GM20000 (cell line): ENCODE data around the gene SNX12.
A peak's percentile ranks its signal among the peaks of the same experiment; 100 is the strongest.

Experiments used
- DNase-seq: peaks from one replicate; pipeline ENCODE4 v3.0.0; 2012; ENCODE audit warnings: low spot score
- TF ChIP-seq, protein P1 (sequence below): IDR thresholded peaks from 2 replicates; pipeline ENCODE4 v1.5.1; 2012; ENCODE audit warnings: mild to moderate bottlenecking, control low read depth; ENCODE audit errors: extremely low read depth, missing control alignments

Gene SNX12

DNA sequence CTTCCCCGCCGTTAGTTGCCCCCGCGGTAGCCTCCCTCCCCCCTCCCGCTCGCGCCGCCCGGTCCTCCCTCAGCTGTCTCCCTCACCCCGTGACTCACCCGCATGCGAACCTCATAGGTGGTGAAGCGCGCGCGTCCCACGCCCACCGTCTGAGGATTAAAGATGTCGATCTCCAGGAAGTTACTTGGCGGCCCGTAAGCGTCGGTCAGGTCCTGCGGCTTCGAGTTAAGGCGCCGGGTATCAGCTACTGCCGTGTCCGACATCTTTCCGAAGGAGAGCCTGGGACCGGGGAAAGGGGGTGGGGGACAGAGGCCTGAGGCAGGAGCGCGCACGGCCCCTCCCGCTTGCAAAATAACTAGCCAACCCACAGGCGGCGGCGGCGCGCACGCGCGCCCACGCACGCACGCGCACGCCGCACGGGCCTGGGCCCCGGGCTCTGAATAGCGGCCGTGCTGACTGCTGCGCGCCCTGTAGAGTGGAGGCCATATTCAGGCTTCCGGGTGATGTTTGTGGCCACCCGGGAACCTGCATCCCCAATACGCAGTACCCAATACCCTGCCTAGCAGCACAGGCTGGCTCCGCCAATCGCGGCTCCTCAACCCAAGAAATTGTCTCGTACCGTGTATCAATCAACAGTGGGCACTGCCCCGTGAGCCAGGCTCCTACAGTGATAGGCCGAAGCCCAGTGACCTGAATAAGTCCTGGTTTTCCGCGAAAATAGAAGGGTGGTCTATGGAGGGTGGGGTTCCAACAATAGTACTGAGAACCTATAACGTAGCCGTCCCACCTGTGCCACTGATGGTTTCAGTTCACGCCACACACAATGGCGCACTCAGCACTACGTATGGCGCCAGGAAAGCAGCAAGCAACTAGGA is at the start of gene SNX12:
TSS of gene SNX12 (minus strand) at position 291 of the 875 bp plus-strand sequence. CDS start at position 263, 28 bp downstream.
- TF ChIP-seq, protein P1, sequence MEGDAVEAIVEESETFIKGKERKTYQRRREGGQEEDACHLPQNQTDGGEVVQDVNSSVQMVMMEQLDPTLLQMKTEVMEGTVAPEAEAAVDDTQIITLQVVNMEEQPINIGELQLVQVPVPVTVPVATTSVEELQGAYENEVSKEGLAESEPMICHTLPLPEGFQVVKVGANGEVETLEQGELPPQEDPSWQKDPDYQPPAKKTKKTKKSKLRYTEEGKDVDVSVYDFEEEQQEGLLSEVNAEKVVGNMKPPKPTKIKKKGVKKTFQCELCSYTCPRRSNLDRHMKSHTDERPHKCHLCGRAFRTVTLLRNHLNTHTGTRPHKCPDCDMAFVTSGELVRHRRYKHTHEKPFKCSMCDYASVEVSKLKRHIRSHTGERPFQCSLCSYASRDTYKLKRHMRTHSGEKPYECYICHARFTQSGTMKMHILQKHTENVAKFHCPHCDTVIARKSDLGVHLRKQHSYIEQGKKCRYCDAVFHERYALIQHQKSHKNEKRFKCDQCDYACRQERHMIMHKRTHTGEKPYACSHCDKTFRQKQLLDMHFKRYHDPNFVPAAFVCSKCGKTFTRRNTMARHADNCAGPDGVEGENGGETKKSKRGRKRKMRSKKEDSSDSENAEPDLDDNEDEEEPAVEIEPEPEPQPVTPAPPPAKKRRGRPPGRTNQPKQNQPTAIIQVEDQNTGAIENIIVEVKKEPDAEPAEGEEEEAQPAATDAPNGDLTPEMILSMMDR: no peak
- DNase-seq: peak; percentile 89

DNA sequence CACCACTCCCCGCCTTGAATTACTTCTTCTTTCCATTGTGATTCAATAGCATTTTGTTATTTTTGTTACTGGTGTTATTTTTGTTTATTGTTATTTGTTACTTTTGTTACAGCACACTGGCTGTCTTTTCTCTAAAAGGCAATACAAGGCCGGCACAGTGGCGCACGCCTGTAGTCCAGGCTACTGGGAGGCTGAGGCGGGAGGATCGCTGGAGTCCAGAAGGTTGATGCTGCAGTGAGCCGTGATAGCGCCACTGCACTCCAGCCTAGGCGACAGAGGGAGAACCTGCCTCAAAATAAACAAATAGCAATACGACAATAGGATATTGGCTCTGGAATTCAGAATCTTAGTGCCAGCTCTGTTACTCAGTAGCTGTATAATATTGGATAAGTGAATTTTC is 49.2 kb upstream of the SNX12 start:
- TF ChIP-seq, protein P1: no peak
- DNase-seq: no peak

DNA sequence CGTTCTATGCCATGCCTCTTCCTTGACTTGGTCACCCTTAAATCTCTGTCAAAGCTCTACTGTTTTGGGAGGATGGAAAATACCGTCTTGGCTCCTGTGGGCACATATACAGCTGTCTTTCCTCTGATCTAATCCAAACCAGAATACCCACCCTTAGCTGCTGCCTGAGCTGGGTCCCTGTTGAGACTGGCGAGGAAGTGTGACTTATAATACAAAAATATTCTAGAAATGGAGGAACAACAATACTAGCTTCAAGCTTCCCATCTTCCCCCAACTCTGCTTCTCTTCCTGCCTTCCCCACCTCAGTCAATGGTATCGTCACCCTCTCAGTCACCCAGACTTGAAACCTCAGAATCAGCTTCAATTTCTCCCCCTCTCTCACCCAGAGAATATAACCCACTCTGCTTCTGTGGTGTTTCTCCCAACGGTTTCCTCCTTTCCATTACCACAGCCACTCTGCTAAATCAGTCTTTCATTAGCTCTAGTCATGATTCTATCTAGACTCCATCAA is 43.8 kb upstream of the SNX12 start:
- TF ChIP-seq, protein P1: no peak
- no peak for DNase-seq

DNA sequence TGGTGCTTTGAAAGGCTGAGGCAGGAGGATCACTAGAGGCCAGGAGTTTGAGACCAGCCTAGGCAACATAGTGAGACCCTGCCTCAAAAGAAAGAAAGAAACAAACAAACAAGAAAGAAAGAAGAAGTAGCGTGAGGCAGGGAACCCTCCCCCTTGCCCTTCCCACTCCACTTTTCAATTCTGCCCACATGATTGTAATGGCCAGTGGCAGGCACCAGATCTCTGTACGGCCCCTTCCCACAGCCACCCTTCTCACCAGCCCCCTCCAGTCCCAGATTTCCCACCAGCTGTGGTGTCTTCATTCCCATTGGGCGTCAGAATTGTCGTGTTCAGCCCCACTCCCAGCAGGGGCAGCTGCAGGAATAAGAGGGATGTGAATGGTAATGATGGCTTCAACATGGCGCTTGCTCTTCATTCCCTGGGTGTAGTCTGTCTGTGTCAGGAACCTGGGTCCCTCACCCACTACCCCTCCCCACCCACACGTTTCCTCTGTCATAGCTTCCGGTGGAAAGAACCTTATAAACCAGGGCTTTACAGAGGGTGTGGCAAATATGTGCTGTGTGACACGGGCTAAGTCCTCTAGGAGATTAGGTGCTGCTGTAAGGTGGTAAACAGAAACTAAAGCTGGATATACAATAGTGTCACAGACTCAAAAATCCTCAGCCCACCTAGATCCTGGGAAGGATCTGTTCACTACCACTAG is 43.2 kb upstream of the SNX12 start, which contains the start of gene IL2RG:
TSS of gene IL2RG (minus strand) at position 437 of the 703 bp plus-strand sequence. CDS start at position 399, 38 bp downstream.
- TF ChIP-seq, protein P1: no peak
- DNase-seq: peak; percentile 70

DNA sequence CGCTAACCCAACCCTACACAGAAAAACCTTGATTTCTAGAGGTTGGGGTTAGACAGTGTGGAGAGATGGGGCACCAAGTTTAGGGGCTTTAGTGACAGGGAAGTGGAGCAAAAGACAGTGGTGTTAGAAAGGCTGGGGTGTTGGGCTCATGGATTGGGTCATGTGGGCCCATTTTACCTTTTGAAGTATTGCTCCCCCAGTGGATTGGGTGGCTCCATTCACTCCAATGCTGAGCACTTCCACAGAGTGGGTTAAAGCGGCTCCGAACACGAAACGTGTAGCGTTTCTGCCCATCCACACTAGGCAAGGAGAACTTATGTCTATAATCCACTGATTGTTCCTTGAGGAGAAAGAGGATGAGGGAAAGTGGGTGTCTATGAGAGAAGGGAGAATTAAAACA is 40.9 kb upstream of the SNX12 start:
- TF ChIP-seq, protein P1: no peak

DNA sequence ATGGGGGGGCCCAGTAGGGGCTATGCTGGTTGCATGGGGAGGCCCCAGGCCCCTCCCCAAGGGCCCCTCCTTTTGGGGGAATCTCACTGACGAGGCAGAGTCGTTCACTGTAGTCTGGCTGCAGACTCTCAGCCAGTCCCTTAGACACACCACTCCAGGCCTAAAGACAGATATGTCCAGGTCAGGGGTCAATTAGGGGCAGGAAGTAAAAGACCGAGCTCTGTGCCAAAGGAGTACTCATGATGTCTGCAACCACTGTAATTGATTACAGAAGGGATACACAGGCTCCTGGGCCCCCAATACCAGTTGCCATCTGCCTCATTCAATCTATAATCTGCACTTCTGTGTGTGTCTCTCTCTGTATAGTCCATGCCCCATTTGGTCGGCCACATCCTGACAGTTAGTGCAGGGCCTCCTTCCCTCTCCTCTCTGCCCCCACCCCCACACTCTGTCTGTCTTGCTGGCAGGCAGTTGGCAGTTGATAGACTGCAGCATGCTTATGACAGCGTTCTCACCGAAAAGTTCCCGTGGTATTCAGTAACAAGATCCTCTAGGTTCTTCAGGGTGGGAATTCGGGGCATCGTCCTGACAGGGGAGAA is 39.7 kb upstream of the SNX12 start:
- DNase-seq: no peak
- TF ChIP-seq, protein P1: no peak

More for the DNA sequence above, 40.9 kb upstream of the SNX12 start:
- DNase-seq: no peak
